Prostate gland (tissue), 2 donors: ENCODE measurements around the gene BCAS3.

Source experiments
- CTCF ChIP-seq, 4 experiments: fragments of 200-600 bp in 2 of 4; fragments of 450-650 bp in 2 of 4; sonication (generic) in 2 of 4; IDR thresholded peaks; 1 replicate in 3 of 4; 2 replicates in 1 of 4; pipeline ENCODE4 v1.5.1; 2016 to 2019; ENCODE audit warnings: antibody characterized with exemption in 4 of 4, mild to moderate bottlenecking in 2 of 4, moderate library complexity in 2 of 4
- POLR2AphosphoS5 ChIP-seq: sonication (generic); formaldehyde crosslinking; IDR thresholded peaks from one replicate; pipeline ENCODE4 v1.6.1; 2017; ENCODE audit warnings: antibody characterized with exemption

- TF ChIP-seq CTCF (IDR thresholded peaks at IDR 0.05) (no peak), POLR2AphosphoS5 (no peak)
These were observed 733.3 kb downstream of the BCAS3 start for GRCh38 chr17:61411011-61411260.
